Progenitor cell of endocrine pancreas (in vitro differentiated cells): ENCODE data around the gene CPED1. TPM values are rescaled to one million over a fixed set of nuclear protein-coding genes. Genes with fewer than 3 reads are reported as not detected.

Source experiments
- DNase-seq: peaks from one replicate; pipeline ENCODE4 v3.0.0; 2021; ENCODE audit warnings: low spot score; ENCODE audit not compliant: unreplicated experiment
- H3K27ac Mint-ChIP-seq: 2 replicates; pipeline ENCODE4 v1.8.0; 2021; ENCODE audit warnings: mild to moderate bottlenecking, moderate library complexity, mixed read lengths
- H3K27me3 Mint-ChIP-seq: 2 replicates; pipeline ENCODE4 v1.8.0; 2021; ENCODE audit warnings: mixed read lengths
- H3K36me3 Mint-ChIP-seq: 2 replicates; pipeline ENCODE4 v1.8.0; 2022; ENCODE audit warnings: mixed read lengths; ENCODE audit not compliant: insufficient read depth
- H3K4me1 Mint-ChIP-seq: 2 replicates; pipeline ENCODE4 v1.8.0; 2021; ENCODE audit warnings: low read depth, mixed read lengths
- H3K4me3 Mint-ChIP-seq: 2 replicates; pipeline ENCODE4 v1.8.0; 2021; ENCODE audit warnings: low read depth, mild to moderate bottlenecking, moderate library complexity, mixed read lengths
- H3K9me3 Mint-ChIP-seq: 2 replicates; pipeline ENCODE4 v1.8.0; 2021; ENCODE audit warnings: low read depth, mixed read lengths
- CTCF ChIP-seq: fragments of 200-600 bp; sonication (generic); IDR thresholded peaks from one replicate; pipeline ENCODE4 v1.5.0; 2021; ENCODE audit warnings: antibody characterized with exemption, mild to moderate bottlenecking; ENCODE audit not compliant: unreplicated experiment
- total RNA-seq: library from RNA; stranded (reverse); gene quantifications from 2 replicates; pipeline ENCODE4 v1.2.1, GENCODE V29; 2021

The CPED1 gene
- total RNA-seq, 1 donor from 2014 or later = 1.1 TPM

- H3K4me3 Mint-ChIP-seq = no peak overlapping the region
- no peaks in the 10 kb centered on the region for H3K27me3 Mint-ChIP-seq
- TF ChIP-seq CTCF = no peak
- no peak for DNase-seq
- H3K4me1 Mint-ChIP-seq = no peaks in the 10 kb centered on the region
- no peak overlapping the region for H3K27ac Mint-ChIP-seq
- no peaks in the 10 kb centered on the region for H3K9me3 Mint-ChIP-seq
- no peaks in the 10 kb centered on the region for H3K36me3 Mint-ChIP-seq
Observed at GRCh38 chr7:121139427-121139826, 150.9 kb downstream of the CPED1 start.

GRCh38 chr7:121140790-121141189, 152.3 kb downstream of the CPED1 start:
- Mint-ChIP-seq H3K27ac (no peak overlapping the region), H3K36me3 (no peaks in the 10 kb centered on the region), H3K4me3 (no peak overlapping the region), H3K4me1 (no peaks in the 10 kb centered on the region), H3K27me3 (no peaks in the 10 kb centered on the region), H3K9me3 (no peaks in the 10 kb centered on the region)
- DNase-seq = no peak
- no peak for TF ChIP-seq CTCF

GRCh38 chr7:121151774-121152221, 163.3 kb downstream of the CPED1 start:
- Mint-ChIP-seq H3K27ac (peak overlapping the region; percentile 79), H3K27me3 (no peaks in the 10 kb centered on the region), H3K4me1 (peaks cover 6% of the 10 kb centered on the region), H3K36me3 (no peaks in the 10 kb centered on the region), H3K9me3 (peaks cover 4% of the 10 kb centered on the region), H3K4me3 (no peak overlapping the region)
- DNase-seq = no peak
- no peak for TF ChIP-seq CTCF

GRCh38 chr7:121153411-121153810, 164.9 kb downstream of the CPED1 start:
- Mint-ChIP-seq H3K36me3 (no peaks in the 10 kb centered on the region), H3K4me1 (peaks cover 6% of the 10 kb centered on the region), H3K27me3 (no peaks in the 10 kb centered on the region), H3K9me3 (peaks cover 4% of the 10 kb centered on the region), H3K4me3 (no peak overlapping the region), H3K27ac (no peak overlapping the region)
- no peak for TF ChIP-seq CTCF
- no peak for DNase-seq

- Mint-ChIP-seq H3K27ac (no peak overlapping the region), H3K4me1 (peaks cover 6% of the 10 kb centered on the region), H3K9me3 (peaks cover 4% of the 10 kb centered on the region), H3K4me3 (no peak overlapping the region), H3K36me3 (no peaks in the 10 kb centered on the region), H3K27me3 (no peaks in the 10 kb centered on the region)
- TF ChIP-seq CTCF = no peak
- DNase-seq = no peak
Observed at GRCh38 chr7:121153995-121154394, 165.5 kb downstream of the CPED1 start.
